Endothelial cell of umbilical vein (primary cell): ENCODE measurements around the gene ENGASE.

Experiments used
- CTCF ChIP-seq, 2 donors: IDR thresholded peaks; 1 replicate in 1 of 2; 2 replicates in 1 of 2; pipeline ENCODE4 v1.5.1; 2011; ENCODE audit warnings: low read length in 2 of 2, mild to moderate bottlenecking in 2 of 2, moderate library complexity in 2 of 2, control low read depth in 1 of 2, inconsistent platforms in 1 of 2, low read depth in 1 of 2; ENCODE audit not compliant: insufficient read depth in 1 of 2; ENCODE audit errors: extremely low read depth in 1 of 2
- POLR2A ChIP-seq: IDR thresholded peaks from 2 replicates; pipeline ENCODE4 v1.6.1; 2012; ENCODE audit warnings: low read depth, mild to moderate bottlenecking, control low read depth, low read length

GRCh38 chr17:79031996-79032875 is 42.4 kb upstream of the ENGASE start:
- TF ChIP-seq CTCF (IDR thresholded peaks at IDR 0.05; ENCODE audit: extremely low read depth in 1 of 2, insufficient read depth in 1 of 2, low read depth in 1 of 2, low read length in 2 of 2) (no peak), POLR2A (no peak)
